ENCODE results near the gene LRRC3.

LRRC3 gene

DNA sequence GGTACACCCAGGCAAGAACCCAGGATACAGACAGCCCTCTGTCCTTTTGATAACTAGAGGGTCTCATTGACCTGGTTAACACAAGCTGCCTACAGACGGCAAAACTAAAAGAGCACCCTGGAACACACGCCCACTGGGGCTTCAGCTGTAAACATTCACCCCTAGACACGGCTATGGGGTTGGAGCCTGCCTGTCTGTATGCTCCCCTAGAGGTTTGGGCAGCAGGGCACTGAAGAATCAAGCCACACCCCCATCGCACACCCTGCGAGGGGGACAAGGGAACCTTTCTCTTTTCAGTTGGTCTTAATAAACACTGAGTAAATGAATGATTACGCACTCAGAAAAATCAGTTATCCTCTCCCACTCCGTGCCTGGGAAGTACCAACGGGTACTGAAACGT lies 35.5 kb downstream of the LRRC3 start:
- DNase-seq (ENCODE audit: low read depth): no peak
- no peak overlapping the region for H3K4me3 ChIP-seq (ENCODE audit: low read depth, low read length)
- TF ChIP-seq CTCF (IDR thresholded peaks at IDR 0.05; ENCODE audit: low read depth, low read length): no peak
- TF ChIP-seq MYC (IDR thresholded peaks at IDR 0.05; ENCODE audit: low read depth, low read length): no peak

DNA sequence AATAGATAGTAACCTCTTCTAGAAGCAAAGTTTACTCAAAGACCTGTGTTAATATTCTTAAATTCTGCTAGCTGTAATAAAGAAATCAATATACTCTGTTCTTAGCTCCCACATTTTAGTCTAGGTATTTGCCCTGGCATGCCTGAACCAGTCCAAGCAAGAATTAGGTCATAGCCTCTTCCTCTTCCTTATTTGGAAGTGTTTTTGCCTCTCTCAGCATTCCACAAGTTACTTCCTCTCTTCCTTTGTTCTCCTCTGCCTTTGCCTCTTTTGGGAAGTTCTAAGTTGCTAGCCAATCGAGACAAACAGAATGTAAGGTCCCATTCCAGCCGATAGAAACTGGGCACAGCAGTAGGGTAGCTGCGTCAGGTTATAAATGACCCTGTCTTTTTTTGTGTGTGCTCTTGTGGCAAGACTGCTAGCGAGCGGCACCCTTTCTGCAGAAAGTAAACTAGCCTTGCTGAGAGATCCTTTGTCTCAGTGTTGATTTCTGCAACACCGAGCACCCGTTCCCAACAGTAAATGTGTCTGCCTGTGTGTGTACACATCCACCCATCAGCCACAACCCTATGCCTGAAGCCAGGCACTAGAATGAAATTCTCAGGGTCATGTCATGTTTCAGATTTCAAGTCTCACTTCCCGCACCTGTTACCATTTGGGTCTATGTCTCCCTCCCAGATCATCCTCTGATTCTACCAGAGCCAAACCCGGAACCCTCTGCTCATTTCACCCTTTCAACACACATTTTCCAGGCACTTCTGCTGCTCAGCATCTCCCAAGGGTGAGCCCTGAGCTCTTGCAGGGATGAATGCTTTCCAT lies 37.5 kb downstream of the LRRC3 start:
- no peak for DNase-seq (ENCODE audit: low read depth)
- TF ChIP-seq CTCF (IDR thresholded peaks at IDR 0.05; ENCODE audit: low read depth, low read length) (no peak), MAX (IDR thresholded peaks at IDR 0.05; ENCODE audit: low read depth, low read length) (no peak), POLR2A (IDR thresholded peaks at IDR 0.05; ENCODE audit: extremely low read depth, insufficient read length) (no peak), MYC (IDR thresholded peaks at IDR 0.05; ENCODE audit: low read depth, low read length) (no peak)
- no peak overlapping the region for H3K4me3 ChIP-seq (ENCODE audit: low read depth, low read length)

GRCh38 chr21:44494418-44494817 lies 39.1 kb downstream of the LRRC3 start:
- no peak overlapping the region for H3K4me3 ChIP-seq (ENCODE audit: low read depth, low read length)
- DNase-seq (ENCODE audit: low read depth): no peak
- TF ChIP-seq MAX (IDR thresholded peaks at IDR 0.05; ENCODE audit: low read depth, low read length): no peak
- TF ChIP-seq CTCF (IDR thresholded peaks at IDR 0.05; ENCODE audit: low read depth, low read length): no peak
- no peak for TF ChIP-seq POLR2A (IDR thresholded peaks at IDR 0.05; ENCODE audit: extremely low read depth, insufficient read length)
- TF ChIP-seq MYC (IDR thresholded peaks at IDR 0.05; ENCODE audit: low read depth, low read length): no peak

DNA sequence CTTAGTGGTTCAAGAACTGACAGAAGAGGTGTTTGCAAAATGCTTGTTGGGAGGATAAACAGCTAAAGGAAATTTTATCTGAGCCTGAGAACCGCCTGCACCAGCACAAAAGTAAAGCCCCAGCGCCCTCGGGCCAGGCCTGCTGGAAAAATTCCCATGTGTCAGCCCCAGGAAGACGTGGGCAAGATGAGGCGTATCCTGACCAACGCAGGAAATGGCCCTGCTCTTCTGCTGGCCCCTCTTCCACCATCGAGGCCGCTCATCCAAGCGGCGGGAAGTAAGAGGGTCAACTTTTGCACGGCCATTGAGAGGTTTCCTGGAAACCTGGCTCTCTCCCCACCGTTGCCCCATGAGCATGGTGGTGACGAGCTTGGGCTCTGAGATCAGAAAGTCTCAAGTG lies 39.6 kb downstream of the LRRC3 start:
- no peak overlapping the region for H3K4me3 ChIP-seq (ENCODE audit: low read depth, low read length)
- no peak for DNase-seq (ENCODE audit: low read depth)
- TF ChIP-seq MAX (IDR thresholded peaks at IDR 0.05; ENCODE audit: low read depth, low read length): no peak
- TF ChIP-seq MYC (IDR thresholded peaks at IDR 0.05; ENCODE audit: low read depth, low read length): no peak
- no peak for TF ChIP-seq CTCF (IDR thresholded peaks at IDR 0.05; ENCODE audit: low read depth, low read length)

GRCh38 chr21:44495611-44496563 lies 40.6 kb downstream of the LRRC3 start:
- DNase-seq (ENCODE audit: low read depth): no peak
- no peak for TF ChIP-seq MYC (IDR thresholded peaks at IDR 0.05; ENCODE audit: low read depth, low read length)
- TF ChIP-seq POLR2A (IDR thresholded peaks at IDR 0.05; ENCODE audit: extremely low read depth, insufficient read length): no peak
- TF ChIP-seq MAX (IDR thresholded peaks at IDR 0.05; ENCODE audit: low read depth, low read length): no peak
- TF ChIP-seq CTCF (IDR thresholded peaks at IDR 0.05; ENCODE audit: low read depth, low read length): no peak

More at GRCh38 chr21:44495611-44496563, 40.6 kb downstream of the LRRC3 start:
- H3K4me3 ChIP-seq (ENCODE audit: low read depth, low read length): no peak overlapping the region
